ENCODE measurements around the gene CRYBG1.

GRCh38 chr6:106390088-106390487 lies 29.6 kb downstream of the CRYBG1 start:
- no peak for TF ChIP-seq CTCF (conservative IDR thresholded peaks at IDR 0.05; ENCODE audit: low read length)
- TF ChIP-seq EZH2phosphoT487 (IDR thresholded peaks at IDR 0.05; ENCODE audit: borderline replicate concordance): no peak

All from Loucy (cell line).